Activated CD8-positive, alpha-beta T cell treated with anti-CD3 and anti-CD28 coated beads, Interleukin-2, amount 10 ng/mL, durations not matched to agents 7 days and 5 days (primary cell): ENCODE measurements around the gene SYNE1. TPM values are rescaled to one million over a fixed set of nuclear protein-coding genes. Genes with fewer than 3 reads are reported as not detected.

Experiments used
- ATAC-seq: fragments of 150-1000 bp; cut with Tn5 transposase; one replicate; pipeline ENCODE4 v1.10.0; 2021; ENCODE audit warnings: moderate library complexity
- CTCF ChIA-PET: fragments of 350-600 bp; sonication (Branson Sonifier 250); formaldehyde crosslinking; loops from one replicate; lab custom pipeline; 2021; ENCODE audit warnings: antibody characterized with exemption; lab: Charles Lee
- POLR2A ChIA-PET: fragments of 350-600 bp; sonication (Branson Sonifier 250); formaldehyde crosslinking; loops from one replicate; lab custom pipeline; 2021; ENCODE audit warnings: antibody characterized with exemption; lab: Charles Lee
- DNase-seq: peaks from one replicate; pipeline ENCODE4 v3.0.0-alpha.2; 2020
- H3K27ac Mint-ChIP-seq: one replicate; pipeline ENCODE4 v1.8.0; 2021; ENCODE audit warnings: mild to moderate bottlenecking, mixed read lengths
- H3K27me3 Mint-ChIP-seq: one replicate; pipeline ENCODE4 v1.8.0; 2021; ENCODE audit warnings: low read depth, mixed read lengths
- H3K36me3 Mint-ChIP-seq: one replicate; pipeline ENCODE4 v1.8.0; 2021; ENCODE audit warnings: low read depth, mixed read lengths
- H3K4me1 Mint-ChIP-seq: one replicate; pipeline ENCODE4 v1.8.0; 2021; ENCODE audit warnings: low read depth, mixed read lengths
- H3K4me3 Mint-ChIP-seq: one replicate; pipeline ENCODE4 v1.8.0; 2021; ENCODE audit warnings: mild to moderate bottlenecking, mixed read lengths
- H3K9me3 Mint-ChIP-seq: one replicate; pipeline ENCODE4 v1.8.0; 2022; ENCODE audit warnings: mixed read lengths; ENCODE audit not compliant: insufficient read depth
- total RNA-seq, 2 experiments: library from RNA; stranded (reverse); gene quantifications; one replicate each; pipeline ENCODE4 v1.2.3, GENCODE V29; 2021

The SYNE1 gene
- total RNA-seq, 2 experiments from 2014 or later, result 57.0 to 63.8 TPM

DNA sequence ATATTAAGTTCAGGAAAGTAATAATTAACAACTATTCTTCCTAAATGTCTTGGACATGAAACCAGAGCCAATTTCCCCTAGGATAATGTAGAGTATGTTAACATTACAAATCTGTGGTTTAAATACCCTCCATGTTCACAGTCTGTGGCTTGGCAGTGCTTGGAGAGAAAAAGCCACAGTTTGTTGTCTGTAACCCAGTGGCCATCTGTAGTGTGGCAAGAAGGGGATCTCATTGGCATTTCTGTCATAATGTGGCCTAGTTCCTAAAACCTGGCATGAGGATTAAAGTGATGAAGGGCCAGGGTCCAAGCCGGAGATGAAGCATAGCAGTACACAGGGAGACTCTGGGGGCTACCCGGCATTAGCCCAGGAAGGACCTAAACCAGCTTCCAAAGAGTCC lies 31.2 kb downstream of the SYNE1 start:
- Mint-ChIP-seq H3K4me3 (no peak overlapping the region), H3K27me3 (no peaks in the 10 kb centered on the region), H3K9me3 (no peaks in the 10 kb centered on the region), H3K36me3 (no peaks in the 10 kb centered on the region), H3K4me1 (no peaks in the 10 kb centered on the region), H3K27ac (no peak overlapping the region)
- DNase-seq, result no peak
- ATAC-seq, result no peak
- ChIA-PET POLR2A (no interaction called here), CTCF (no interaction called here)

DNA sequence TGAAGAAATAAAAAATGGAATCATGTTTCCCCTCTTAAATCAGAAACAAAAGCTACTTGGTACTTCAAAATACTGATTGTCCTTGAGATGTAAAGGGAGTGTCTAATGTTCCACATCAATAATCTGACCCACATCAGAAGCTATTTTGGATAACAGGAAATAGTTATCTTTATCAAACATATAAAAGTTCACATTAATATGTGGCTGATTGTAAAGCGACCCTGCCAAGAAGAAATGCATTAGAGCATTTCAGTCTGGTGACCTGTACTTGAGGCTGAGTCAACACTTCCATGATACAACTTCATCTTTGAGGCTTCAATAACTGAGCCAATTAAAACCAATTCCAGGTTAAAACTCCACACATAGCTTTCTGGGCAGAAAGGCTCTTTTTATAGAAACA lies 31.8 kb downstream of the SYNE1 start:
- H3K9me3 Mint-ChIP-seq, result no peaks in the 10 kb centered on the region
- POLR2A ChIA-PET, result no interaction called here

DNA sequence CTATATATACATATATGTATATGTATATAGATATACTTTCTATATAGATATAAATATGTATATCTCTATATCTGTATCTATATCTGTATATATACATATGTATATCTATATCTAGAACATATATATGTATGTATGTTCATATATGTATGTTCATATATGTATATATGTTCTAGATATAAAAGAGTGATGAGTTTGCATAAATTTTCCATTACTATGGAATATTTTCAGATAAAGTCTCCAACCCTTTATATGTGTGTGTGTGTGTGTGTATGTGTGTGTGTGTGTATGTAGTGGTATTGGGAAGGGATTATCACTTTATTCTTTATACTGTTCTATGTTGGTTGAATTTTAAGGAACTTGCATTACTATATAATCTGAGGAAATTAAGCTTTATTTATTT lies 33.3 kb downstream of the SYNE1 start:
- no peaks in the 10 kb centered on the region for H3K27me3 Mint-ChIP-seq
- CTCF ChIA-PET, result no interaction called here
- H3K9me3 Mint-ChIP-seq, result no peaks in the 10 kb centered on the region
- ATAC-seq, result no peak
- DNase-seq, result no peak
- H3K4me3 Mint-ChIP-seq, result no peak overlapping the region
- POLR2A ChIA-PET, result no interaction called here
- no peak overlapping the region for H3K27ac Mint-ChIP-seq
- H3K36me3 Mint-ChIP-seq, result no peaks in the 10 kb centered on the region
- no peaks in the 10 kb centered on the region for H3K4me1 Mint-ChIP-seq

More for the DNA sequence above, 31.8 kb downstream of the SYNE1 start:
- Mint-ChIP-seq H3K36me3 (no peaks in the 10 kb centered on the region), H3K27ac (no peak overlapping the region), H3K4me3 (no peak overlapping the region), H3K27me3 (no peaks in the 10 kb centered on the region), H3K4me1 (no peaks in the 10 kb centered on the region)
- CTCF ChIA-PET, result no interaction called here
- no peak for ATAC-seq
- no peak for DNase-seq

DNA sequence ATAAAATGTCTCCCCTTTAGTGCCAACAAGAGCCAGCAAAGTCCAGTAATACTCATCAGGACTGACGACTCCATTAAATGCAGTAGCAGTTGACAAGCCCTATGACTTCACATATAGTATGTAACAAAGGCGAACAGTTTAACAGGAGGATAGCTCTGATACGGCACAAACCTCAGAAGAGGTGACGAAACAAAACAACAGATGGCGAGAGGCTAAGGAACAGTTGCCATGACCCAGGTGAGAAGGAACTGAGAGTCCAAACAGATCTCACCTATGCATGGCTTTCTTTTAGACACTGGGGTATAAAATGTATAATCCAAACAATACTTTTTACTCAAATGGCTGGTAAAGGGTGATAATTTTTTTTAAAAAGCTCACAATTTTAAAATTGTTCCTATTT lies 37.1 kb downstream of the SYNE1 start:
- no peak for ATAC-seq
- CTCF ChIA-PET, result no interaction called here

DNA sequence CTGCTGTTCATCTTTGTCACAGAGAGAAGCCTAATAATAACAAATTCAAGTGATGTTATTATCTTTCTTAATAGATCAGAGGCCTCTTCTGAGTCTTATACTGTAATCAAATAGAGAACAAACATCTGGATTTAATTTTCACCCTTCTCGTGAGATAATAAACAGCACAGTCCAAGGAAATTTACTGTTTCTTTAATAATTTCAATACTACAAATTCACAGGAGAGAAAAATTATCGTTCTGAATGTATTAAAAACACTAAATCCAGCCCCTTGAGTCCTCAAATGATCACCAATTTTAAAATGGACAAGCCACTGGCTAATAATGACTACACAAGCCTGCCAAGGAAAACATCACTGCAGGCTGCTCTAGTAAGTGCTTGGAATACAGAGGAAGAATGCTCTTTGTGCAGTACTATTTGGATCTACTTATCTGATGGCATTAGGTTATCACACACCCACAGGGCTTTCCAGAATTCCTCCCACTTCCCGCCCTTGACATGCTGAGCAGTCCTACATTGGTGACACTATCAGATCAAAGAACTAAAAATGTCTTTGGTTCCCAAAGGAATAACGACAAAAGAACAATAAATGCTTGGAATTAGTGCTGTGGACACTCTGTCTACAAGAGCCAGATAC lies 38.1 kb downstream of the SYNE1 start:
- no peak for DNase-seq
- H3K4me3 Mint-ChIP-seq, result no peak overlapping the region
- POLR2A ChIA-PET, result no interaction called here

More for the DNA sequence above, 37.1 kb downstream of the SYNE1 start:
- no peak overlapping the region for H3K4me3 Mint-ChIP-seq
- H3K4me1 Mint-ChIP-seq, result no peaks in the 10 kb centered on the region
- POLR2A ChIA-PET, result no interaction called here
- no peaks in the 10 kb centered on the region for H3K9me3 Mint-ChIP-seq
- DNase-seq, result no peak
- no peaks in the 10 kb centered on the region for H3K27me3 Mint-ChIP-seq
- no peak overlapping the region for H3K27ac Mint-ChIP-seq
- no peaks in the 10 kb centered on the region for H3K36me3 Mint-ChIP-seq

DNA sequence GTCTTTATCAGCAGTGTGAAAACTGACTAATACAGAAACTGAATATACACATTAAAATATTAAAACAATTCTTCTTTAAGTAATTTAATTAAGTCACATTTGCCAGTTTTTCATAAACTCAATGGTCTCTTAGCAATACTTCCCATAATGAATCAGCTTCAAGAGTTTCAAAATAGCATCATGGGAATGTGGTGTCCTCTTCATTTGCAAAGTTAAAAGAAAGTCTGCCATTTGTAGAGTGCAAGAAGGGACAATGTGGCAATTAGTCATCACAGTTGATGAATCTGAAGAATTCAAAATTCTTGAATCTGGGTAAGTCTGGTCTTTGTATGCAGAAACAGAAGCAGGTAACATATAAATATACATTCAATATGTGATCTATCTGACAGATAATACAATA lies 38.7 kb downstream of the SYNE1 start:
- CTCF ChIA-PET, result no interaction called here
- Mint-ChIP-seq H3K36me3 (no peaks in the 10 kb centered on the region), H3K27ac (no peak overlapping the region), H3K4me3 (no peak overlapping the region), H3K9me3 (no peaks in the 10 kb centered on the region), H3K4me1 (no peaks in the 10 kb centered on the region), H3K27me3 (no peaks in the 10 kb centered on the region)
- DNase-seq, result no peak
- POLR2A ChIA-PET, result no interaction called here
- no peak for ATAC-seq

More for the DNA sequence above, 38.1 kb downstream of the SYNE1 start:
- no peak overlapping the region for H3K27ac Mint-ChIP-seq
- no peak for ATAC-seq
- H3K9me3 Mint-ChIP-seq, result no peaks in the 10 kb centered on the region
- no peaks in the 10 kb centered on the region for H3K36me3 Mint-ChIP-seq
- CTCF ChIA-PET, result no interaction called here
- H3K4me1 Mint-ChIP-seq, result no peaks in the 10 kb centered on the region
- H3K27me3 Mint-ChIP-seq, result no peaks in the 10 kb centered on the region

DNA sequence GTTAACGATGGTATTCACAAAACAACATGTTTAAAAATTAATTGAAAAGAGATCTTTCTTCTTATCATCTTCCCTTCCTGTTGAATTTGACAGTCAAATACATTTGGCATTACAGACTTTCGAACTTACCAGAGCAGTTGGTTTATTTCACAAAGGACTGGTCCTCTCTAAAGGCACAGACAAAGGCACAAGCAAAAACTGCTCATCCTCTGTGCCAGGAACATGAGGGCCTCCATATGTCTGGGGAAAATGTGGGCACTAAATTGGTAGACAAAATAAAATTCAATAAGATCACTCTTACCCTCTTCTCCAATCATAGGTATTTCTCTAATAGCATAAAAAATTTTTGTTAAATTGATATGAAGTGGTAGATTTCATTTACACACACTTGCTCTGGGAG lies 40.4 kb downstream of the SYNE1 start:
- DNase-seq (no peak), ATAC-seq (no peak)
- Mint-ChIP-seq H3K36me3 (no peaks in the 10 kb centered on the region), H3K27me3 (no peaks in the 10 kb centered on the region), H3K4me1 (no peaks in the 10 kb centered on the region), H3K4me3 (no peak overlapping the region), H3K9me3 (no peaks in the 10 kb centered on the region), H3K27ac (no peak overlapping the region)
- CTCF ChIA-PET, result no interaction called here
- POLR2A ChIA-PET, result no interaction called here

DNA sequence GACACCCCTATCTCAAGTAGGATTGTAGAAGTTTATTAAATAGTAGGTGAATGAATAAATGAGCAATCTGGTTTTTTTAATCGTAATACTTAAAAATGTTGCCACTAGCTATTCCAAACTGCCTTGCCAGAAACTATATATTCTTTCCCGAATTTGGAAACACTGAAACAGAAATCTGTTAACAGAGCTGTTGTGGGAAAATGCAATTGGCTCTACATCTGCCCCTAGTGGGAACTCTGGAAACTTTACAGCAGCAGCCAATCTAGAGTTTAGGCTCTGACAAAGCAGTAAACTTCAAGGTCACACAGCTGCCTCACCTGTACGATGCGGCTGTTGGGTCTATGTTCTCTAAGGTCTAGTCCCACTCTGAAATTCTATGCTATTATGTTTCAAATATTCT lies 41.7 kb downstream of the SYNE1 start:
- Mint-ChIP-seq H3K9me3 (no peaks in the 10 kb centered on the region), H3K4me1 (no peaks in the 10 kb centered on the region), H3K27me3 (no peaks in the 10 kb centered on the region), H3K27ac (no peak overlapping the region), H3K4me3 (no peak overlapping the region), H3K36me3 (no peaks in the 10 kb centered on the region)
- DNase-seq (no peak), ATAC-seq (no peak)
- POLR2A ChIA-PET, result no interaction called here
- CTCF ChIA-PET, result no interaction called here

DNA sequence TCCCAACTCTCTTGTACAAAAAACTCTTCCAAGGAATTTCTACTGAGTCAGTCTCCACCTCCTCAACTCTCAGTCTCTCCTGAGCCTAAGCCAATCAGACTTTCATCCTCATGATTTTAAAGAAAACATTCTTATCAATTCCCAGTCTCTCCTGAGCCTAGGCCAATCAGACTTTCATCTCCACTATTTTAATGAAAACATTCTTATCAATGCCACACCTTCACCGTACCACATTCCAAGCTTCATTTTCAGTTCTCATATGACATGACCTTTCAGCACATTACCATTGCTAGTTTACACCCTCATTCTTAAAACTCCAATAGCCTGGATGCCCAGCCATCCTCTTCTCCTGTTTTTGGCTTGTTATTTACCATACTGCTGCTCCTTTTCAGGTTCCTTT lies 42.5 kb downstream of the SYNE1 start:
- ATAC-seq (no peak), DNase-seq (no peak)
- POLR2A ChIA-PET, result interaction anchor here (0.6 kb wide), 1 partner anchor 28 kb away, joined by 3 read pairs; no protein-coding TSS in a partner anchor
- no peaks in the 10 kb centered on the region for H3K36me3 Mint-ChIP-seq
- no peak overlapping the region for H3K4me3 Mint-ChIP-seq
- H3K27me3 Mint-ChIP-seq, result no peaks in the 10 kb centered on the region
- CTCF ChIA-PET, result no interaction called here
- H3K4me1 Mint-ChIP-seq, result no peaks in the 10 kb centered on the region
- H3K9me3 Mint-ChIP-seq, result no peaks in the 10 kb centered on the region
- no peak overlapping the region for H3K27ac Mint-ChIP-seq

DNA sequence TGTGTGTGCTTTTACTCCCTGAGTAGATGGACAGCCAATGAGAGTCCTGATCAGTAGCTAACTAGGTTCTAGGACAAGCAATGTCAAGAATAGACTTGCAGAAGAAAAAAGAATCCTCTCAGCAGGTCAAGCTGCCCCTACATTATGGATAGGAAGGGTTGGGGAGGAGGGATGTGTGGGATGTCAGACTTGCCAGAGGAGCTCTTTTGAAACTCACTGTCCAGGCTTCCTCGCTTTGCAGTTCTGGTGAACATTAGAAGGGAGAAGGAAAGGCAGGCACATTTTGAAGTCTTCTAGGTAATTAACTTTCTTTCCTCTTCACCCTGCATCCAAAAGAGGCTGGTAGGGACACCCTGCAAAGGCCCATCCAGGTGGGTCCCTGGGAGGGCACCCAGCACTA lies 48.7 kb downstream of the SYNE1 start:
- no peaks in the 10 kb centered on the region for H3K27me3 Mint-ChIP-seq
- DNase-seq (no peak), ATAC-seq (no peak)
- H3K4me1 Mint-ChIP-seq, result no peaks in the 10 kb centered on the region
- no peak overlapping the region for H3K4me3 Mint-ChIP-seq
- H3K27ac Mint-ChIP-seq, result no peak overlapping the region
- CTCF ChIA-PET, result no interaction called here
- POLR2A ChIA-PET, result no interaction called here
- no peaks in the 10 kb centered on the region for H3K9me3 Mint-ChIP-seq
- H3K36me3 Mint-ChIP-seq, result no peaks in the 10 kb centered on the region

DNA sequence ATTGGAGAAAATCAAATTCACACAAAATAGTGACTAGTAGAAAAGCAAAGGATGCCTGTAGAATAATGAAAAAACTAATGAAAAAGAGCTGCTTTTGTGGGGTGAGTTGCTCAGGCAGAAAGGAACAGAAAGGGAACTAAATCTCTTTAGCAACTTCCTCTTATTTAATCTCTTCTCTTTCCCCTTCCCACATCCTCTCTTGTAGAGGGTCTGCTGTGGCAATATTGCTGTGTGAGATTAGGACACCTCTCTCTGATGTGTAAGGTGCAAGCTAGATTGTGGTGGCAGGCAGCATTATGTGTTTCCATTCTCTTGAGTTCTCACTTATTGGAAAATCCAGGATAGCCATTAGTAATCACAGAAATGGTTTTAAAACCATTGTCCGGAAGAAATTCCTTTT lies 49.7 kb downstream of the SYNE1 start:
- DNase-seq (no peak), ATAC-seq (no peak)
- no peaks in the 10 kb centered on the region for H3K36me3 Mint-ChIP-seq
- H3K27me3 Mint-ChIP-seq, result no peaks in the 10 kb centered on the region
- ChIA-PET POLR2A (no interaction called here), CTCF (no interaction called here)
- no peaks in the 10 kb centered on the region for H3K9me3 Mint-ChIP-seq
- H3K27ac Mint-ChIP-seq, result no peak overlapping the region
- no peaks in the 10 kb centered on the region for H3K4me1 Mint-ChIP-seq
- no peak overlapping the region for H3K4me3 Mint-ChIP-seq

DNA sequence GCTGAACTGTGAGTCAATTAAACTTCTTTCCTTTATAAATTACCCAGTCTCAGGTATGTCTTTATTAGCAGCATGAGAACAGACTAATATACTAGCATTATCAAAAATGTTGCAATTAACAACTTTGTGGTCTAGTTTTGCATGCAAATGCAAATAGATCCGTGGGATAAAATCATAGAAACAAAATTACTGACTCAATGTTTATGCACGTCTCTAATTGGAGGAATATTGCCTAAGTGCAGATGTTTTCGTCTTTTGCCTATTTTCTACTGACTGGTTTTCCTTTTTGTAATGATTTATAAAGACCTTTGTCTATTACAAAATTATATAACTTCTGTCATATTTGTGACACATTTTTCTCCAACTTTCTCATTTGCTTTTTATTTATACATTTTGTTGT lies 51.9 kb downstream of the SYNE1 start:
- CTCF ChIA-PET, result no interaction called here
- Mint-ChIP-seq H3K27me3 (no peaks in the 10 kb centered on the region), H3K4me3 (no peak overlapping the region), H3K9me3 (no peaks in the 10 kb centered on the region), H3K27ac (no peak overlapping the region), H3K36me3 (no peaks in the 10 kb centered on the region), H3K4me1 (no peaks in the 10 kb centered on the region)
- DNase-seq, result no peak
- no peak for ATAC-seq
- POLR2A ChIA-PET, result no interaction called here

DNA sequence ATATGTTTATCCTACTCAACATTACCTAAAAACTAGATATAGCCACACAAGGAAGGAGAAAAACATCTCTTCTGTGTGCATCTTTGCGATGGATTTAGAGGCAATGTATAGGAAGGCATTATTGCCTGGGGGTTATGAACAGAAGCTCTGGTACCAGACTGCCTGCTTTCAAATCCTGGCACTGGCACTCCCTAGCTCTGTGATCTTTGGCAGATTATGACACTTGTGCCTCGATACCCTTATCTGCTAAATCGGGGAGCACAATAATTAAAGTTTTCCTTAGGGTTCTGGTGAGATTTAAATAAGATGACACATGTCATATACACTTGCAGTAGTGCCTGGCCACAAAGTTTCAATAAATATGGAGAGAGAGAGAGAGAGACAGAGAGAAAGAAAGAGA lies 53.3 kb downstream of the SYNE1 start:
- Mint-ChIP-seq H3K36me3 (no peaks in the 10 kb centered on the region), H3K9me3 (no peaks in the 10 kb centered on the region), H3K4me3 (no peak overlapping the region), H3K27me3 (no peaks in the 10 kb centered on the region), H3K4me1 (no peaks in the 10 kb centered on the region), H3K27ac (no peak overlapping the region)
- ChIA-PET POLR2A (no interaction called here), CTCF (no interaction called here)
- no peak for ATAC-seq
- no peak for DNase-seq
